Central memory CD4-positive, alpha-beta T cell (primary cell): ENCODE results near the gene TNFRSF4.
"Not testable (repeated sequence)": the region's sequence is repeated elsewhere in the genome, so short reads cannot be mapped to it uniquely, and the experiment has no call there.

Experiments
- DNase-seq: peaks from one replicate; pipeline ENCODE4 v3.0.0; 2022
- total RNA-seq, 3 experiments: gene quantifications; one replicate each; lab custom pipeline; 2026; lab: John Stamatoyannopoulos, UW

TNFRSF4 gene
- total RNA-seq = 17.7 to 885 (median 18.4) reads per million in 3 experiments

DNA sequence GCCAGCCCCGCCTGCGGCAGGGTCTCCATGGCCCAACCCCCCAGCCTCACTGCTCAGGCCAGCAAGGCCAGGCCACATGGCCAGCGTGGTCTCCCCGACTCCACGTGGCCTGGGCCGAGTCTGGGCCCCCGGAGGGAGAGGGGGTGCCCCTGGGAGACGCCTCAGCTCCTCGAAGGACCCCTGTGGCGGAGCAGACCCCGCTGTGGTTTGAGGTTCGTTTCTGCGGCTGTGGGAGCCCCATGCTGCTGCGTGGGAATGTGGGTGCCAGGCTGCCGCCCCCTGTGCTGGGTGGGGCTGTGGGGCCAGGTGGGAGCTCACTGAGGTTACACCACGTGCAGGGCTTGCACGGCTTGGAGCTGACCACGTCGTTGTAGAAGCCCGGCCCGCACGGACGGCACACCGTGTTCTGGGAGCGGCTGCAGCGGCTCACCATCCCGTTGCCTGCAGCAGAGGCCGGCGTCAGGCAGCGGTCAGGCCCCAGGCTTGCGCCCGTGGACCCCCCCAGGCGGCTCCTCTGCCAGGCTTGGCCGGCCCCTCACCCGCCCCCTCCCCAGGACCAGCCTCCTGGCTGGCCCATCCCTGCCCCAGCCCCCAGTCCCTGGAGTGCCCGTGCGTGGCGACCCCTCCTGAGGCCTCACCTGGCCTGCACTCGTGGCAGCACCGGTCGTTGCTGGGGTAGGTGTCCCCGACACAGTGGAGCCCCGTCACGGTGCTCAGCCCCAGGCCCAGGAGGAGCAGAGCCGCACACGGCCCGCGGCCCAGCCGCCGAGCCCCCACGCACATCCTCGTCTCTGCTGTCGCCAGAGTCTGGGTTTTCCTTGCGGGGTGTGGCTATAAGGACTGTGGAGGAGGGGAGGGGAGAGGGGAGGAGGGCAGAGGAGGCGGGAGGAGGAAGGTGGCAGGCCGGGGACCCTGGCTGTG is at the start of gene TNFRSF4:
Gene TNFRSF4, minus strand, starts transcription at position 809 of the 921 bp plus-strand sequence. Its CDS starts 26 bp downstream, at position 783.
- peak; percentile 47 for DNase-seq

DNA sequence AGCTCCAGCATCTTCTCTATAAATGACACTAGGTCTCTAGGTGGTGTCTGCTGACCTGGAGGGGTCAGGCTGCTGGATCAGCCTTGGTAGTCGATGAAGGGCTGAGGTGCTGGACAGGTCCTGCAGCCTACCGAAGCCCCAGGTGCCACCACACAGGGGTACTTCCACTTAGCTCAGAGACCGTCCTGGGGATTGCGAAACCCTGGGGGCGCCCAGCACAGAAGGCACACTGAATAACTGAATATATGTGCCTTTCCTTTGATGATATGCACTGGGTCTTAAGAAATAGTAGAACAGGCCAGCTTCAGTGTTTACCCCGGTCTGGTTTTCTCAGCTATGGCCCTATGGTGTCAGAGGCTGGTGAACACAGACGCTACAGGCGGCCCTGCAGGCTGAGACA is 48.8 kb upstream of the TNFRSF4 start:
- no peak for DNase-seq

DNA sequence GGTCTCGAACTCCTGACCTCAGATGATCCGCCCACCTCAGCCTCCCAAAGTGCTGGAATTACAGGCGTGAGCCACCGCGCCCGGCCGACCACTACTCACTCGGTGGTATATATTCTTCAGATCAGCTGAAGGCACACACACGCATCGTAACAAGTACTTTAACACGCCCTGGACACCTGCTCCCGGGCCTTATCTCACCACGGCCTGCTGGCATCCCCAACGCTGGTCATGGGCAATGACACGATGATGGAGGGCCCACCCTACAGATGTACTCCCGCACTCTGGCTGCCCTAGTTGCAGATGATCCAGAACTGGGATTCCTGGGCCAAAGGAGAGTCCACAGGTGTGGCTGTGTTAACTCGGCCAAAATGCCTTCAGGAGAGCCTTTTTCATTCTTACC is 48.1 kb upstream of the TNFRSF4 start:
- no peak for DNase-seq

DNA sequence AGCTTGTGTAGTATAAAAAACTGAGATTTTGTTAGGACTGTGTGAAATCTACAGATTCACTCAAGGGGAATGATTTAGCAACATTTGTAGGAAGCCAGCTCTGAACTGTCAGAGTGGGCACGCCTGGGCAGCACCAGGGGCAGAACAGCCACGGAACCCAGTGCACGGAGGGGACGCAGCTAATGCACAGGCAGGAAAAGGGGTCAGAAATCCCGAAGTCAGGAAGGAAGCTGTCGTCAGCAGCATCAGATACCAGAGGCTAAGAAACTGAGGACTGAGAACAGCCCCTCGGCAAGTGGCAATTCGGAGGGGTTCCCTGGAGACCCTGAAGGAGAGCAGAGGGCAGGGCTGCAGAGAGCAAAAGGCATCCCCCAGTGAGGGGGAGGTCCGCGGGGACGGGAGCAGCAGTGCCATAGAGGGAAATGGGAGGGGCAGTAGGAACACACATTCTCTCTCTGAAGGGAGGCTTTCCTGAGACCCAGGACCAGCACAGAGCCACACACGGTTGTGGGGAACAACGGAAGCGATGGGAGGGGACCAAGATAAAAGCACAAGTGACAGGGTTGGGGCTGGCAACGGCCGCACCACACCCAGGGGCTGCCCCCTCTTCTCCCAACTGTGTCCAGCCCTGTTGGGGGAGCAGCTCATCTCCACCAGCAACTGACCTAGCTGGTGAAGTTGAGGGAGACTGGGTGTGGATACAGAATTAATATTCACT is 47.0 kb upstream of the TNFRSF4 start:
- no peak for DNase-seq

DNA sequence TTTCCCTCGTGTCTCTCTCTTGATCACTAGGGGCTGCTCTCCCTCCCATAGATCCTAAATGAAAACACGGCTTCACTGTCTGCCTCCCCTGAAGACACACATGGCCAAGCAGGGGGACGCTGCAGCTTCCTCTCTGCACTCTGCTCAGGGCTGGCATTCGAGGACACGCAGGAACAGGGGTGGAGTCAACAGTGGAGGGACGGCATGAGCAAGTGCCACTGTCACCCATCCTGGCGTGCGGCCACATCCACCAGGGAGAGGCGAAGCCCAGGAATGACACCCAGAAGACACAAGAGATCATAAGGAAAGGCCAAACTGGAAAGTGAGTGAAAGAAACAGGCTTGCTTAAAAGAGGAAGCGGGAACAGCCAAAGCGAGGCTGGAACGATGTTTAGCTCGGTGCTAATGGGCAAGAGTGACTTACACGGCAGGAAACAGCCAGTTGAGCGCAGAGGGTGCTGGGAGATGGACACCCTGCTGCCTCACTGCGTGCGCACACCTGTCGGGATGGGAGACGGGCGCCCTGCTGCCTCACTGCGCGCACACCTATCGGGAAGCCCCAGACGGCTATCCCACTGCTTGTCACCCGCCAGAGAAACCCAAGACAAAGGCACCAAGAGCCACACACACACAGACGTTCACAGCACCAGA is 46.1 kb upstream of the TNFRSF4 start:
- no peak for DNase-seq

DNA sequence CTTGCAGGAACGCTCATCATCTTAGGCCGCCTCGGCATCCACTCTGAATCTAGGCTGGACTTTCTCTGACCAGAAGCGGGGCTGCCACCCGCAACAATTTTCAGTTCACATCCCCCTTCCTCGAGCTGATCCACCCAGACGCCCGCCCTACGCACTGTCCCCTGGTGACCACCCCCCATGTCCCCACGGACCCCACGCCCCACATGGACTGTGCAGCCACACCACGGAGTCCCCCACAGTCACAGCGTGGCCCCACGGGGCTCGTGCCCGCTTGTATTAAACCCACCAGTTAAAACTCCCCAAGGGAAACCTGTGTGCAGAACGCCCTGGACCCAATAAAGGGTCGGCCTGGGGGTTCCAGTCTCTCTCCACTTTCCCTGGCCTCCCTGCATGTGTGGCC is 45.6 kb upstream of the TNFRSF4 start:
- no peak for DNase-seq

DNA sequence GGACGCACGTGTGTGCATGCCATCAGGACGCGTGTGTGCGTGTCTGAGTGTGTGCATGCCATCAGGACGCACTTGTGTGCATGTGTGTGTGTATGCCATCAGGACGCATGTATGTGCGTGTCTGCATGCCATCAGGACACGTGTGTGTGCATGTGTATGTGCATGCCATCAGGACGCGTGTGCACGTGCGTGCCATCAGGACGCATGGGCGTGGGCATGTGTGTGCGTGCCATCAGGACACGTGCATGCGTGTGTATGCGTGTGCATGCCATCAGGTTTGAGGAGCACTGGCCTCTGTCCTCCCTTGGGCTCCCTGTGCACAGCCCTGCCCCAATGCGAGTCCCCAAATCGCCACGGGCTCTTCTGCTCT is 45.2 kb upstream of the TNFRSF4 start:
- DNase-seq = no peak

DNA sequence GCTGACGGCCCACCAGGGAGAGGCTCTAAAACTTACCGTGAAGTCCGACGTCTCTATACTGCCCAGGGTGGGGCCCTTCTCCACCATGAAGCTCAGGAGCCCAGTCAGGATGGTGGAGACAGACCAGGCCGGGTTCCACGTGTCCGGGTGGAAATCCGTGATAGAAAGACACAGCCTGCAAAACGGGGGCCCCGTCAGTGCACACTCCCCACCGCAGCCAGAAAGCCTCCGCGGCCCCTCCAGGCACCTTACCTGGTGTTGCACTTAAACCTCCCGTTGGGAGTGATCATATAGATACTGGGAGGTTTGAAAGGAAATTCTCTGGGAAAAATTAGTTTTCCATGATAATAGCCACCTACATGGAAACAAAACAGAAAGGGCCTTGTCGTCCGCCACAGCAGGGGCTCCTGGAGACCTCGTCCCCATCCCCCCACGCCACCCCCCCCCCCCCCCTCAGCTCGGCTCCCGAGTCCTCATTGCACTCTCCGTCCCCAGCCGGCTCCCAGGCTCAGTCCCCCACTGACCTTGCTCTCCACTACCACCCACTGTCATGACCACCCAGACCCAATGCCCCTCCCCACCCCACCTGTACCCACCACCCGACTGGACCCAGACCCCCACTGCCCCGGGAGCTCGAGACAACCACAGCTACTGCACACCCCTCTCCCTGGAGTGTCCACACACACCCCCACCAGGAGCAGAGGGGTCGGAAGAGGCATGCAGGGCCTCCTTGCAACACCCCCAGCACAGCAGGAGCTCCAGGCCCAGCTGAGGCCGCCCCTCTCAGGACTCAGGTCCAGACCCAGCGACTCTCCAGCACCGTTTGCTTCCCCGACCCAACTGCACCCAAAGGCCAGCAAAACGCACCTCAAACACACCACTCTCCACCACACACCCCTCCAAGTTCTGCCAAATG is 43.3 kb upstream of the TNFRSF4 start:
- no peak for DNase-seq

DNA sequence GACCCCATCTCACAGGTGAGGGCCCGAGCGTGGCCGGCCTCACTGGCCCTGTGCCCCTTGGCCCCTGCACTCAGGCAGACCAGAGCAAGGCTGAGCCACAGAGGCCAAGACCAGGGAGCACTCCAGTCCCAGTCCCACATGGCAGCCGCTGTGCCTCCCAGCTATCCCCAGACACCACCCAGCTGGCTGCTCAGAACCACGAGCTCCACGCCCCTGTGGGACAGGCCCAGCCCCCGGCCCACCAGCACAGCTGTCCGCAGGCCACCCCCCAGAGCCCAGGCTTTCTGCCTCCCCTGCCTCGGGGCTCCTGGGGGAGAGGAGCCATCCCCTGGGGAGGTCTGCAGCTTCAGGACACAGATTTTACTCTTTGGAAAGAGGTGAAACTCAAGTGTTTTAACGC is 41.7 kb upstream of the TNFRSF4 start:
- DNase-seq = no peak

DNA sequence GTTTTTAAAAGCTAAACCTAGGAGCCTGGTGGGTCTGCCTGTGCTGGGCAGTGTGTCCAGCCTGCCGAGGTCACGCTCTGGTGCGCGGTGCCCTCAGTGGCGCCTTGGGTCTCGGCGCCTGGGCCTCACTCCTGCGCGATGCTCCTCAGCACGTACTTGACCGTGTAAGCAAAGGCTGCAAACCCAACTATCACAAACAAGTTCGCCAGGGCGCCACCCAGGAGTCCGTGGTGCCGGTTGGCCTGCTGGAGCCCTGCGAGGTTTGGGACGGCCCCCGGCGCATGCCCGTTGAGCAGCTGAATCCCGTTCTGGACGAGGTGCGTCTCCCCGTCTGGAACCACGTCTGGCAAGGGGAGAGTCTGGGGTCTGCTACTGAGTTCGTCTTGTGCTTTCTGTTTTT is 41.1 kb upstream of the TNFRSF4 start:
- no peak for DNase-seq

DNA sequence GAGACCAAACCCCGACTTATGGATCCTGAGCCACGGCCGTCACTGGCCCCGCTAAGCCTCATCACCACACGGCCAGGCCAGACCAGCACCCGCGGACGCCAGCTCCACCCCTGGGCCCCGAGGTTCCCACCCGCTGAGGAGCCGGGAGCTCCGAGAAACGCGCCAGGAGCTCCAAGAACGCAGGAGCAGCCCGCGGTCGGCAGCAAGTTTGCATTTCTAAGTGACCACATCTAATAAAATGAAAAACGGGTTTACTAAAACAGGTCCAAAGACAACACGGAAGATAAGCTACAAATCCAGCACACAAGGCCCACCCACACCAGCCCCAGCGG is 40.7 kb upstream of the TNFRSF4 start:
- DNase-seq = no peak

DNA sequence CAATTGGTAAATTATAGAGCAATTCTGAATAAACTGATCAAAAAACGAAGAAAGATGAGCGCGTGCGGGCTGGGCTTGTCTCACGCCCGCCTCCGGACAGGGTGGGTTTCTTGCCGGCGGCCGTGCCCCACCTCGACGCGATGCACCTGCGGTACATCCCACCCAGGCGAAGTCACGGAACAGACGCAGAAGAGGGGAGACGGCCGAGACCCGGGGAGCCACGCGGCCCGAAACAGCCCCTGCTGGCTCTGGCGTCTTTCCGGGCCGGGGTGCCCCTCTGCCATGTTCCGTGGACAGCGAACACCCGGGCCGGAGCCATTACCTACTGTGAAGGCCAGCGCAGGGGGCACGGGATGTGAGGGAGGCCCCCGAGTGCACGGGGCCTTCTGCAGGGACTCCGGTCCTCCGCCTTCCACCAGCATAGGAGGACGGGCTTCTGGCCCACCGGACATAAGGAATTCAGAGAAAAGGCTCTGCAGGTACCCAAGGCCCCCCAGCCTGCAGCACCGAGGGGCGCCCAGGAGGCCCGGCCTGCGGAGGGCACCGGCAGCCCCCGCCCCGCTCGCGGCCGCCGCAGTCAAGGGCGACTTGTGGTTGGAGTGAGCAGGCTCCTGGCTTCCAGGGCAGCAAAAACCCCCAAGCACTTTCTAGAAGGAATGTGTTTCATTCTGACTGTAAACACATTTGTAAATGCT is 40.2 kb upstream of the TNFRSF4 start:
- DNase-seq = no peak

DNA sequence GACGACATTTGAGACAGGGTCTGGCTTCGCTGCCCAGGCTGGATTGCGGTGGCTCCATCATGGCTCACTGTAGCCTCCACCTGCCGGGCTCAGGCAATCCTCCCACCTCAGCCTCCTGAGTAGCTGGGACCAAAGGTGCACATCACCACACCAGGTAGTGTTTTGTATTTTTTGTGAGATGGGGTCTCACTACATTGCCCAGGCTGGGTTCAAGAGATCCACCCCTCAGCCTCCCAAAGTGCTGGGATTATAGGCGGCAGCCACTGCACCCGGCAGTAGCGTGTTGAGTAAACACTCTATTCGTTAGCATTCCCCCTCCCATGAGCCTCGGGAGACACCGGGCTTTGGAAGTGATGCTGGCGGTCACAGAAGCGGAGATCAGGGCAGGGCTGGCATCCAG is 39.4 kb upstream of the TNFRSF4 start:
- DNase-seq = no peak

DNA sequence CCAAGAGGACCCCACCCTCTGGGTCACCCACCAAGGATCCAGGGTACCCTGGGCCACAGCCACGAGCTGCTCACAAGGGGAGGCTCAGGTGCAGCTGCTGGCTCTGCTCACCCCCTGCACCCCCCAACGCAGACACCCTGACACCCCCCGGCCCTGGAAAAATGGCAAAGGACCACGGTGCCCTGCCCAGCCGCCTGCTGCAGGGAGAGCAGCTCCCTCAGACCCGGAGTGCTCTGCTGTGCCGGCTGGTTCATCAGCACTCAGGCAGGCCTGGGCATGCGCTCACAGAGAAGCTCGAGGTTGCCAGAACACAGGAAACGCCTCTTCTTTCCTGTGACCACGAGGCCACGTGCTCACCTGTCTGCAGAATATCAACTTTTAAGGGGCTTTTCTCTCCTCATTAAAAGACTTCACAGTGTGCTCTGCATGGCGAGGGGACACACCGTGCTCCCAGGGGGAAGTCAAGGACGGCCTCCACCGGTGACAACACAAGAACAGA is 36.9 kb upstream of the TNFRSF4 start:
- DNase-seq = peak; percentile 75

DNA sequence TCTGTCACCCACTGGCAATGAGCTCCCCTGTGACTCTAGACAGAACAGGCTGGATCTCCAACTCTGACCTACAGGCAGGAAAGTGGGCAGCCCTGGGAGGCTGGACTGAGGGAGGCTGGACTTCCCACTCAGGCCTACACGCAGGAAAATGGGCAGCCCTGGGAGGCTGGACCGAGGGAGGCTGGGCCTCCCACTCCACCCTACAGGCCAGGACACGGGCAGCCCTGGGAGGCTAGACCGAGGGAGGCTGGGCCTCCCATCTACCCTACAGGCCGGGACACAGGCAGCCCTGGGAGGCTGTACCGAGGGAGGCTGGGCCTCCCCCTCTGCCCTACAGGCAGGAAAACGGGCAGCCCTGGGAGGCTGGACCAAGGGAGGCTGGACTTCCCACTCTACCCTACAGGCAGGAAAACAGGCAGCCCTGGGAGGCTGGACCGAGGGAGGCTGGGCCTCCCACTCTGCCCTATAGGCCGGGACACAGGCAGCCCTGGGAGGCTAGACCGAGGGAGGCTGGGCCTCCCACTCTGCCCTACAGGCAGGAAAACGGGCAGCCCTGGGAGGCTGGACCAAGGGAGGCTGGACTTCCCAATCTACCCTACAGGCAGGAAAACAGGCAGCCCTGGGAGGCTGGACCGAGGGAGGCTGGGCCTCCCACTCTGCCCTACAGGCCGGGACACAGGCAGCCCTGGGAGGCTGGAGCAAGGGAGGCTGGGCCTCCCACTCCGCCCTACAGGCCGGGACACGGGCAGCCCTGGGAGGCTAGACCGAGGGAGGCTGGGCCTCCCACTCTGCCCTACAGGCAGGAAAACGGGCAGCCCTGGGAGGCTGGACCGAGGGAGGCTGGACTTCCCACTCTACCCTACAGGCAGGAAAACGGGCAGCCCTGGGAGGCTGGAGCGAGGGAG is 34.3 kb upstream of the TNFRSF4 start:
- DNase-seq = not testable (repeated sequence)

DNA sequence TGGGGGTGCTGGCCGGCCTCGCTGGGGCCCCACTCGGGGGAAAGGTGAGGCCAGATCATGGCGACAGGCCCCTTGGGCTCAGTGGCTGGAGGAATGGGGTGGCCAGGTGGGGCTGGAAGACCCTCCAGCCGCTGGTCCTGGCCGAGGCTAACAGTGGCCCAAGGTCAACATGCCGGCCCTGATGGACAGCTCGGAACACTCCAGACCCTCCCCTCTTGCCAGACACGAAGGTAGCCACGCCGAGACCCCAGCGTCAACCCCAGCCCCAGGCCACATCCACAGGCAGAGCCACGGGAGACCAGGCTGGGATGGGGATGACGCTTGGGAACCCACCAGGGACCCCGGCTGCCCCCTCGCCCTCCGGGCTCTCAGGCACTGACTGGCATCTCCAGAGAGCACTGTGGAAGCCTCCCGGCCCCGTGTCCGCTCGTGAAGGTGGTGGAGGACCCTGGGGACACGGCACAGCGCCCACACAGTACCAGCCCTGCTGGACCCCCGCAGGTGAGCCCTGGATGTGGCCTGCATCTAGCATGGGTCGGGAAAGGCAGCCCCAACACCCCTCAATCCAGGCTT is 33.5 kb upstream of the TNFRSF4 start:
- DNase-seq = no peak

DNA sequence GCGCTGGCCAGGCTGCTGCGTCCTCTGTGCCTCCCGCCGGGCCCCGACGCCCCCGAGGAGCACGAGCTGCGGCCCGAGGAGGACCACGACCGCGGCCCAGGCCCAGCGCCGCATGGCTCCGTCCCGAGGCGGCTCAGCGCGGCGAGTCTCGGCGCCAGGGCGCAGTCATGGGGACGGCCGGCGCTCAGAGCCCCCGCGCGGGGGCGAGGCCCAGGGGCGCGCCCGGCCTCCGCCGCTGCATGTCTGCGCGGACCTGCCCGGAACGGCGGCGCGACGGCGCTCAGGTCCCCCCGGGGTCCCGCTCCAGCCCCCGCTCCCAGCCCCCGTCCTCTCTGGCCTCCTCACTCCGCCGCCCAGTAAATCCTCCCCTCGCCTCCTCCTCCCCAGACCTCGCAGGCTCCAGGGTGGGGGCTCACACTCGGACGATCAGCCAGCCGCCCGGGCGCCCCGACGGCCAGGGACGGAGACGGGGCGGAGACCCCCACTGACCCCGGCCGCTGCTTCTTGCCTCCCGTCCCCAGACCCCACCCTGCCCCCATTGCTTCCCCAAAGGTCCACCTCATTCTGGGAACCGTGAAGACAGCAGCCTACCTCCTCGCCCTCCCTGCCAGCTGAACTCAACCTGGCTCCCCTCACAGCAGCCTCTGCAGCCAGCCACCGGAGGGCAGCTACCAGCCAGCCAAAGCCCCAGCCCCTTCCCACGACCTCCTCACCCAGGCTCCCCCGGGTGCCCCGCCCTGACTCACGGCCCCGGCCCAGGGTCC is 32.8 kb upstream of the TNFRSF4 start, which contains the start of gene C1QTNF12:
Gene C1QTNF12, minus strand, starts transcription at position 146 of the 764 bp plus-strand sequence. Its CDS starts 32 bp downstream, at position 114.
- DNase-seq = no peak

DNA sequence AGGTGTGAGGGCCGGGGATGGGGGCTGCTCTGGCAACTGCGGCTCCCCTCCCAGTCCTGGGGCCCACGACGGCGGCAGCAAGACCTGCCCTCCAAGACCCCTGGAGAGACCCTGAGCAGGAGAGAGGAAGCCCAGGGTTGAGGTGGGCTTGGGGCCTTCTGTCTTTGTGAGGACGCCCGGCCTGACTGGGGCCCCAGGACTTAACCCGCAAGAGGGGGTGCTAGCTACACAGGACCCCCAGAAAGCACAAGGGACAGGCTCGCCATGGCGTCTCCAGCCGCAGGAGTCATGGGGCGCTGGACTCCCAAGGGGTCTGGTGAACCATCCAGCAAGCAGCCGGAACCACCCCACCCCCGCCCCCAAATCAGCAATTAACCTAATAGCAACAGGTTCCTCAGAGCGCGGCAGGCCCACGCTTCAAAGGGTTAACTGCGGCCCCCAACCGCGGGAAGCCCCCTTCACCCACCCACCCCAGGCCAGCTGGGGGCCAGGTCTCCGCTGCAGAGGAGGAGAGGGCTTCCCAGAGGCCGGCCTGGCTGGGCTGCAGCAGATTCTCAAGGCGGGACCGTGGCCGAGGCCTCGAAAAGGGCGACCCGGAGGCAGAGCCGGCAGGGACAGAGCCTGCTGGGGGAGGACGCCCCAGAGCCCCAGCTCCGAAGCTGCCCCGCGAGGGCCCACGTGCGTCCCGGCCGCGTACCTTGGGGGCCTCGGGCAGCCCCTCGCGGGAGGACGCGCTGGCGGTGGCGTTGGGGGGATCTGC is 32.0 kb upstream of the TNFRSF4 start:
- DNase-seq = no peak
